NT2/D1 (cell line): Measurements from ENCODE around the gene ZBTB20.

Source experiments
- SUZ12 ChIP-seq: IDR thresholded peaks from 2 replicates; pipeline ENCODE4 v1.6.1; 2011; ENCODE audit not compliant: insufficient read length, insufficient read depth; ENCODE audit errors: extremely low read depth
- YY1 ChIP-seq: IDR thresholded peaks from 2 replicates; pipeline ENCODE4 v1.6.1; 2011; ENCODE audit not compliant: insufficient read length, insufficient read depth
- ZNF274 ChIP-seq: IDR thresholded peaks from 2 replicates; pipeline ENCODE4 v1.6.1; 2011; ENCODE audit warnings: mild to moderate bottlenecking, low read depth, low read length

- TF ChIP-seq YY1: no peak
- no peak for TF ChIP-seq ZNF274
- no peak for TF ChIP-seq SUZ12
These were observed 575.7 kb downstream of the ZBTB20 start for GRCh38 chr3:114571363-114571762.
